IMR-90 (cell line): ENCODE results near the gene GGA2. TPM values are rescaled to one million over a fixed set of nuclear protein-coding genes. Genes with fewer than 3 reads are reported as not detected.

Source experiments
- ATAC-seq: fragments of 200-7000 bp; cut with Tn5 transposase; 2 replicates; pipeline ENCODE4 v1.9.1; 2020; ENCODE audit warnings: low read depth, mild to moderate bottlenecking, moderate library complexity
- BruUV-seq: library from RNA; stranded (reverse); fragments of 400-500 nt; replicated peaks from 2 replicates; lab custom pipeline; 2021; lab: Mats Ljungman, UMichigan
- CTCF ChIA-PET: fragments of 300-600 bp; formaldehyde crosslinking; extraction: SDS; loops from one replicate; lab custom pipeline; 2021; ENCODE audit warnings: antibody characterized with exemption; lab: Yijun Ruan, JAX
- POLR2A ChIA-PET: fragments of 300-600 bp; sonication (Branson Sonifier 250); formaldehyde crosslinking; loops from one replicate; lab custom pipeline; 2022; ENCODE audit warnings: antibody characterized with exemption; ENCODE audit not compliant: unreplicated experiment; lab: Charles Lee
- DNase-seq: peaks from one replicate; pipeline ENCODE4 v3.0.0; 2013
- H2AFZ ChIP-seq: replicated peaks from 2 replicates; pipeline ENCODE3; 2013; ENCODE audit warnings: low read length, mild to moderate bottlenecking; ENCODE audit not compliant: poor library complexity
- H2AK5ac ChIP-seq: 2 replicates; pipeline ENCODE4 v1.6.1; 2013; ENCODE audit warnings: low read depth, low read length, inconsistent platforms
- H2AK9ac ChIP-seq: replicated peaks from 2 replicates; pipeline ENCODE3; 2013; ENCODE audit warnings: mild to moderate bottlenecking, low read depth, low read length, moderate library complexity; ENCODE audit not compliant: poor library complexity
- H2BK120ac ChIP-seq: 2 replicates; pipeline ENCODE4 v1.6.1; 2013; ENCODE audit warnings: low read depth, low read length, inconsistent platforms
- H2BK15ac ChIP-seq: 3 replicates; pipeline ENCODE4 v1.6.1; 2013; ENCODE audit warnings: low read depth, low read length, inconsistent platforms
- H2BK20ac ChIP-seq: 2 replicates; pipeline ENCODE4 v1.6.1; 2013; ENCODE audit warnings: low read depth, mild to moderate bottlenecking, inconsistent platforms, low read length, moderate library complexity
- H2BK5ac ChIP-seq: 2 replicates; pipeline ENCODE4 v1.6.1; 2013; ENCODE audit warnings: mild to moderate bottlenecking, low read depth, low read length, inconsistent platforms; ENCODE audit not compliant: poor library complexity, severe bottlenecking
- H3K14ac ChIP-seq: replicated peaks from 2 replicates; pipeline ENCODE4 v1.6.1; 2013; ENCODE audit warnings: low read depth, low read length, inconsistent platforms
- H3K18ac ChIP-seq: 2 replicates; pipeline ENCODE4 v1.6.1; 2013; ENCODE audit warnings: low read depth, low read length, control low read depth
- H3K23ac ChIP-seq: 2 replicates; pipeline ENCODE4 v1.6.1; 2013; ENCODE audit warnings: low read depth, low read length, inconsistent platforms
- H3K27ac ChIP-seq: 2 replicates; pipeline ENCODE4 v1.5.1; 2013; ENCODE audit warnings: mild to moderate bottlenecking, control low read depth, low read length; ENCODE audit not compliant: insufficient read depth
- H3K27me3 ChIP-seq: 2 replicates; pipeline ENCODE4 v1.6.1; 2013; ENCODE audit warnings: low read length; ENCODE audit not compliant: control insufficient read depth, insufficient read depth
- H3K36me3 ChIP-seq: 2 replicates; pipeline ENCODE4 v1.6.1; 2013; ENCODE audit warnings: low read length, mixed read lengths; ENCODE audit not compliant: control insufficient read depth, insufficient read depth
- H3K4ac ChIP-seq: 2 replicates; pipeline ENCODE4 v1.6.1; 2013; ENCODE audit warnings: low read depth, low read length, inconsistent platforms
- H3K4me1 ChIP-seq: 2 replicates; pipeline ENCODE4 v1.6.1; 2013; ENCODE audit warnings: low read length, mixed read lengths; ENCODE audit not compliant: control insufficient read depth, insufficient read depth
- H3K4me2 ChIP-seq: 2 replicates; pipeline ENCODE4 v1.6.1; 2013; ENCODE audit warnings: low read depth, mild to moderate bottlenecking, control low read depth, low read length, moderate library complexity
- H3K4me3 ChIP-seq: 2 replicates; pipeline ENCODE4 v1.5.1; 2013; ENCODE audit warnings: low read depth, mild to moderate bottlenecking, control low read depth, low read length, moderate library complexity; ENCODE audit not compliant: insufficient read depth
- H3K56ac ChIP-seq: 2 replicates; pipeline ENCODE4 v1.6.1; 2013; ENCODE audit warnings: low read length, inconsistent platforms; ENCODE audit not compliant: insufficient read depth; ENCODE audit errors: extremely low read depth
- H3K79me1 ChIP-seq, 2 experiments: 2 replicates each; pipeline ENCODE4 v1.6.1; 2013; ENCODE audit warnings: low read length in 2 of 2, inconsistent platforms in 1 of 2, low read depth in 1 of 2
- H3K9ac ChIP-seq: 2 replicates; pipeline ENCODE4 v1.6.1; 2013; ENCODE audit warnings: low read depth, low read length, control low read depth
- H3K9me1 ChIP-seq: 2 replicates; pipeline ENCODE4 v1.6.1; 2013; ENCODE audit warnings: low read length, inconsistent platforms; ENCODE audit not compliant: insufficient read depth
- H3K9me3 ChIP-seq: 2 replicates; pipeline ENCODE4 v1.6.1; 2013; ENCODE audit warnings: low read length; ENCODE audit not compliant: control insufficient read depth, insufficient read depth
- H4K20me1 ChIP-seq: 2 replicates; pipeline ENCODE4 v1.6.1; 2013; ENCODE audit warnings: low read length, inconsistent platforms; ENCODE audit not compliant: insufficient read depth
- H4K5ac ChIP-seq: 2 replicates; pipeline ENCODE4 v1.6.1; 2013; ENCODE audit warnings: mild to moderate bottlenecking, low read depth, low read length, control low read depth
- H4K8ac ChIP-seq, 2 experiments: 2 replicates each; pipeline ENCODE4 v1.6.1; 2013; ENCODE audit warnings: low read depth in 2 of 2, low read length in 2 of 2, control low read depth in 1 of 2, inconsistent platforms in 1 of 2
- H4K91ac ChIP-seq: 2 replicates; pipeline ENCODE4 v1.6.1; 2013; ENCODE audit warnings: low read depth, low read length, inconsistent platforms; ENCODE audit not compliant: insufficient read depth
- CHD1 ChIP-seq: IDR thresholded peaks from 2 replicates; pipeline ENCODE4 v1.6.1; 2012; ENCODE audit warnings: low read depth, low read length, improper control_type of control experiment
- NFE2L2 ChIP-seq: fragments of 150-350 bp; IDR thresholded peaks from 2 replicates; pipeline ENCODE4 v1.6.1; 2016; ENCODE audit warnings: low read depth, mild to moderate bottlenecking, low read length
- RCOR1 ChIP-seq: IDR thresholded peaks from 2 replicates; pipeline ENCODE4 v1.6.1; 2012; ENCODE audit warnings: mild to moderate bottlenecking, low read length, improper control_type of control experiment; ENCODE audit not compliant: insufficient replicate concordance
- SMC3 ChIP-seq: fragments of 150-350 bp; IDR thresholded peaks from 2 replicates; pipeline ENCODE4 v1.6.1; 2016; ENCODE audit warnings: low read depth, mild to moderate bottlenecking, antibody characterized with exemption, low read length, moderate library complexity
- WGBS, 2 experiments: methylation state at CpG; one replicate each; pipeline versions ENCODE4 v1.1.5 to v1.1.7; 2013; ENCODE audit warnings: missing lambda C conversion rate in 2 of 2; ENCODE audit not compliant: insufficient read length in 1 of 2; ENCODE audit errors: extremely low coverage in 2 of 2; 5-methylcytosine and 5-hydroxymethylcytosine counted together
- dilution Hi-C: fragments of 300-500 bp; cut with HindIII; formaldehyde crosslinking; loops from one replicate; pipeline ENCODE4 v1.14.3; 2018; ENCODE audit warnings: low sequenced_read_pairs; ENCODE audit not compliant: unreplicated experiment
- in situ Hi-C: fragments of 300-500 bp; cut with MboI; formaldehyde crosslinking; loops from 3 replicates; pipeline ENCODE4 v1.14.3; 2019; ENCODE audit warnings: low sequenced_read_pairs, inconsistent platforms, mixed read lengths
- intact Hi-C: fragments of 100-400 bp; cut with micrococcal nuclease; formaldehyde crosslinking; loops from 2 replicates; pipeline ENCODE4 v1.10.0; 2022
- polyA plus RNA-seq, 3 experiments: library from polyadenylated mRNA; depleted of rRNA; stranded (reverse); fragments of >200 nt; gene quantifications; 2 replicates each; pipeline ENCODE4 v1.2.3, GENCODE V29; 2012; ENCODE audit warnings: low replicate concordance in 1 of 3
- total RNA-seq: library from RNA; depleted of rRNA; stranded (reverse); fragments of >200 nt; gene quantifications from 2 replicates; pipeline ENCODE4 v1.2.3, GENCODE V29; 2012

The GGA2 gene
- total and polyA plus RNA-seq, 2 of the 4 experiments (the other 2 are of a cell fraction): 16.5 to 30.1 TPM

- no peak overlapping the region for H2BK5ac ChIP-seq
- peak; percentile 39 for DNase-seq
- peak overlapping the region; percentile 56; the same call in 1 of the 2 replicates for H3K23ac ChIP-seq
- peak overlapping the region; percentile 80 for H3K4me3 ChIP-seq
- H3K79me1 ChIP-seq: peaks cover 19 to 52% of the 10 kb centered on the region in 2 experiments; a peak in 3 of 4 replicates
- dilution Hi-C loops: no loop called here
- CTCF ChIA-PET: no interaction called here
- no peak overlapping the region for H2BK20ac ChIP-seq
- H3K27me3 ChIP-seq: no peaks in the 10 kb centered on the region
- H4K91ac ChIP-seq: no peak overlapping the region
- ATAC-seq: peak; percentile 44
- peaks cover 14% of the 10 kb centered on the region for H3K9me1 ChIP-seq
- H3K27ac ChIP-seq: peak overlapping the region; percentile 28; the same call in 1 of the 2 replicates
- H2BK120ac ChIP-seq: no peak overlapping the region
- WGBS, 2 experiments: no CpG with 5 or more reads among the region's 17 CpGs
- H2BK15ac ChIP-seq: no peak overlapping the region
- no peaks in the 10 kb centered on the region for H3K9me3 ChIP-seq
- H3K4me1 ChIP-seq: peaks cover 9% of the 10 kb centered on the region
- peak overlapping the region; percentile 8; the same call in 1 of the 2 replicates for H3K56ac ChIP-seq
- intact Hi-C loops: no loop called here
- H2AK9ac ChIP-seq: peak overlapping the region; percentile 88
- peak overlapping the region; percentile 16 to 47; a peak in 1 of 4 replicates for H4K8ac ChIP-seq
- POLR2A ChIA-PET: no interaction called here
- no TSS peak for BruUV-seq
- peak overlapping the region; percentile 83 for H3K9ac ChIP-seq
- H3K36me3 ChIP-seq: peaks cover 2% of the 10 kb centered on the region
- H3K4ac ChIP-seq: no peak overlapping the region
- H4K20me1 ChIP-seq: peaks cover 38% of the 10 kb centered on the region
- no peak for TF ChIP-seq NFE2L2
- no peak for TF ChIP-seq CHD1
- no peak for TF ChIP-seq SMC3
- TF ChIP-seq RCOR1: no peak
- H2AK5ac ChIP-seq: peak overlapping the region; percentile 66; the same call in 1 of the 2 replicates
- peak overlapping the region; percentile 87 for H3K4me2 ChIP-seq
- H2AFZ ChIP-seq: peak overlapping the region; percentile 93
- H3K14ac ChIP-seq: peak overlapping the region; percentile 59
- H3K18ac ChIP-seq: no peak overlapping the region
- in situ Hi-C loops: no loop called here
- H4K5ac ChIP-seq: no peak overlapping the region
These were observed 521 bp downstream of the GGA2 start for GRCh38 chr16:23509782-23510163.
